Measurements from ENCODE around the gene NFIB. TPM values are rescaled to one million over a fixed set of nuclear protein-coding genes. Genes with fewer than 3 reads are reported as not detected.

The NFIB gene
- total RNA-seq, 2 donors from 2014 or later, result 5.3 to 14.1 TPM

DNA sequence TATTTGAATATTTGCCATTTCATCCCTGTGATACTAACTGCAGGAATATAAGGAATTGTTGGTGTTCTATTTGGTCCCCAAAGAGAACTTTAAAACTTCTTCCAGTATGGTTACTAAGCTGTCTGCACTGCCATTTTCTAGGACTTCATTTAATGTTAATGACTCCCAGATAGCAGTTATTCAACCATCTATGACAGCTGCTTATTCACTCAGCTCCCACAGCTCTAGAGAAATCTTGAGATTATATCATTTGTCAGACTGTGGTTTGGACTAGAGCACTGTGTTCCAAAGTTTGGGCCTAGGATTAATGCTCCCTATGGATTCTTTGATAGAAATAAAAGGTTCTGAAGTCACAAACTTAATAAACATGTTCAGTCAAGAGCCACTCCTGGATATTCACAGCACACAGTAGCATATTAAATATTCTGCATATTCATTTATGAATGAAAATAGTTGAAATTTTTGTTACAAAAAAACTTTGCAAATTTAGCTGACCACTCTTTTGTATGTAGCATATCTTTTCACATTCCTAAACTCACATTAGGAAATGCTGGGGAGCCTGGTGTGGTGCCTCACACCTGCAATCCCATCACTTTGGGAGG is 173.7 kb downstream of the NFIB start:
- Mint-ChIP-seq H3K4me3 (no peak overlapping the region), H3K27ac (no peak overlapping the region), H3K27me3 (ENCODE audit: insufficient read depth) (no peaks in the 10 kb centered on the region), H3K36me3 (ENCODE audit: low read depth) (no peaks in the 10 kb centered on the region), H3K9me3 (no peaks in the 10 kb centered on the region), H3K4me1 (peaks cover 11% of the 10 kb centered on the region)
- Histone ChIP-seq H3K27me3 (ENCODE audit: control insufficient read depth, insufficient read depth, low read length, poor library complexity, severe bottlenecking) (no peaks in the 10 kb centered on the region), H3K36me3 (ENCODE audit: control insufficient read depth, insufficient read depth, low read length) (no peaks in the 10 kb centered on the region), H3K4me3 (ENCODE audit: low read length) (no peak overlapping the region), H3K9ac (ENCODE audit: extremely low read depth, low read length, poor library complexity, severe bottlenecking) (no peak overlapping the region), H3K9me3 (ENCODE audit: control insufficient read depth, low read length) (no peaks in the 10 kb centered on the region), H3K27ac (ENCODE audit: low read depth, low read length) (no peak overlapping the region), H3K4me1 (ENCODE audit: control insufficient read depth, insufficient read depth, low read length) (peaks cover 3% of the 10 kb centered on the region)
- DNase-seq, result no peak
- TF ChIP-seq, protein P1, sequence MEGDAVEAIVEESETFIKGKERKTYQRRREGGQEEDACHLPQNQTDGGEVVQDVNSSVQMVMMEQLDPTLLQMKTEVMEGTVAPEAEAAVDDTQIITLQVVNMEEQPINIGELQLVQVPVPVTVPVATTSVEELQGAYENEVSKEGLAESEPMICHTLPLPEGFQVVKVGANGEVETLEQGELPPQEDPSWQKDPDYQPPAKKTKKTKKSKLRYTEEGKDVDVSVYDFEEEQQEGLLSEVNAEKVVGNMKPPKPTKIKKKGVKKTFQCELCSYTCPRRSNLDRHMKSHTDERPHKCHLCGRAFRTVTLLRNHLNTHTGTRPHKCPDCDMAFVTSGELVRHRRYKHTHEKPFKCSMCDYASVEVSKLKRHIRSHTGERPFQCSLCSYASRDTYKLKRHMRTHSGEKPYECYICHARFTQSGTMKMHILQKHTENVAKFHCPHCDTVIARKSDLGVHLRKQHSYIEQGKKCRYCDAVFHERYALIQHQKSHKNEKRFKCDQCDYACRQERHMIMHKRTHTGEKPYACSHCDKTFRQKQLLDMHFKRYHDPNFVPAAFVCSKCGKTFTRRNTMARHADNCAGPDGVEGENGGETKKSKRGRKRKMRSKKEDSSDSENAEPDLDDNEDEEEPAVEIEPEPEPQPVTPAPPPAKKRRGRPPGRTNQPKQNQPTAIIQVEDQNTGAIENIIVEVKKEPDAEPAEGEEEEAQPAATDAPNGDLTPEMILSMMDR (conservative IDR thresholded peaks at IDR 0.05), result no peak

DNA sequence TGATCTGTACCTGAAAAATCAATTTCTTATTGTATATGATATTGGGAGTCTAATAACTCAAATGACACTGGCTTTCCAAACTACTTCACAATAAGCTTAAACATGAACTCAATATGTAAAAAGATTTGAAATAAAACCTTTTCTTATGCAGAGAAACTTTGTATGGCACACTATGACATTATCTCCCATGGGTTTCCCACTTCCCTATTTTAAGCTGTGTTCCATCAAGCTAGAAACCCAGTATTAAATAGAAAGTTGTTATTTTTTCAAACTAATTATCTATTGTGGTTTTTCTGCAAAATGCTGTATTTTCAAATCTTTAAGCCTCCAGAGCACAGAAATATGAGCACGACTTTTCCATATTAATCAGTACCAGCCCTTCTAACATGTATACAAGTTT is 174.7 kb downstream of the NFIB start:
- Histone ChIP-seq H3K27me3 (ENCODE audit: control insufficient read depth, insufficient read depth, low read length, poor library complexity, severe bottlenecking) (no peaks in the 10 kb centered on the region), H3K9me3 (ENCODE audit: control insufficient read depth, low read length) (no peaks in the 10 kb centered on the region), H3K27ac (ENCODE audit: low read depth, low read length) (no peak overlapping the region), H3K9ac (ENCODE audit: extremely low read depth, low read length, poor library complexity, severe bottlenecking) (no peak overlapping the region), H3K4me1 (ENCODE audit: control insufficient read depth, insufficient read depth, low read length) (peaks cover 3% of the 10 kb centered on the region), H3K4me3 (ENCODE audit: low read length) (no peak overlapping the region), H3K36me3 (ENCODE audit: control insufficient read depth, insufficient read depth, low read length) (no peaks in the 10 kb centered on the region)
- H3K4me3 Mint-ChIP-seq, result no peak overlapping the region
- H3K36me3 Mint-ChIP-seq (ENCODE audit: low read depth), result no peaks in the 10 kb centered on the region
- no peaks in the 10 kb centered on the region for H3K27me3 Mint-ChIP-seq (ENCODE audit: insufficient read depth)
- peaks cover 11% of the 10 kb centered on the region for H3K4me1 Mint-ChIP-seq
- no peaks in the 10 kb centered on the region for H3K9me3 Mint-ChIP-seq
- TF ChIP-seq, protein P1 (conservative IDR thresholded peaks at IDR 0.05), result no peak
- no peak overlapping the region for H3K27ac Mint-ChIP-seq
- DNase-seq, result no peak
- WGBS, 2 experiments (ENCODE audit: insufficient coverage in 1 of 2, insufficient read length in 1 of 2), result 85% methylated on average over 1 of the region's 1 CpG; no CpG with 5 or more reads in 1 of the 2 experiments

DNA sequence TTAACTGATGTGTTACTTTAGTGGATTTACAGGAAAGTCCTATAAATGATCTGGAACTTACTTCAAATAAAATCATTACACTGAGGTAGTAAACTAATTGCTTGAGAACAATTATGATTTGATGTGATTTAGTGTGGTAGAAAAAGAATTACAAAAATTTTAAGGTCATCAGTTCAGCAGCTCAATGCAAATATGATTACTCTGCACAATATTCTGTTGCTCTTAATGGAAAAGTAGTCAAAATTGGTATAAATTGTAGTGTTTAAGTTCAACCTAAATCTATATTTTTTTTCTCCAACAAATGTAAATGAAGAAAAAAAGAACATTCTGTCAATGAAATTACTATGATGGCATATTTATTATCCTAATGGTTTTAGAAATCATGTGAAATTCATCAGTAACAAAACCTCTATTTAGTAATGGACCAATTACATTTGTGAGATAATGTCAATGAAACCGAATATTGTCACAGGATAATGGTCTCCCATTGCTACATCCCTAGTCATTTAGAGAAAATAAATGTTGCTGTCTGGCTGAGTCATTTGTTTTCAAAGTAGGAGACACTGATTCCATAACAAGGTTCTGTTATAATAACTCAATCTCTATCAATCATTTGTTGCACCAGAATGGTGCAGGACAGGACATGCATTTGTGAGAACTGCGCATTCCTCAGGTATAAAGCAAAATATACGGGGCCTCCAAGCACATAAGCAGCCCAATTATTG is 177.1 kb downstream of the NFIB start:
- no peak for DNase-seq
- Mint-ChIP-seq H3K9me3 (no peaks in the 10 kb centered on the region), H3K4me1 (peaks cover 11% of the 10 kb centered on the region), H3K27me3 (ENCODE audit: insufficient read depth) (no peaks in the 10 kb centered on the region), H3K36me3 (ENCODE audit: low read depth) (no peaks in the 10 kb centered on the region), H3K4me3 (no peak overlapping the region), H3K27ac (no peak overlapping the region)
- Histone ChIP-seq H3K4me1 (ENCODE audit: control insufficient read depth, insufficient read depth, low read length) (peaks cover 3% of the 10 kb centered on the region), H3K4me3 (ENCODE audit: low read length) (no peak overlapping the region), H3K9ac (ENCODE audit: extremely low read depth, low read length, poor library complexity, severe bottlenecking) (no peak overlapping the region), H3K9me3 (ENCODE audit: control insufficient read depth, low read length) (no peaks in the 10 kb centered on the region), H3K36me3 (ENCODE audit: control insufficient read depth, insufficient read depth, low read length) (no peaks in the 10 kb centered on the region), H3K27me3 (ENCODE audit: control insufficient read depth, insufficient read depth, low read length, poor library complexity, severe bottlenecking) (no peaks in the 10 kb centered on the region), H3K27ac (ENCODE audit: low read depth, low read length) (no peak overlapping the region)
- TF ChIP-seq, protein P1 (conservative IDR thresholded peaks at IDR 0.05), result no peak
- WGBS, 2 experiments (ENCODE audit: insufficient coverage in 1 of 2, insufficient read length in 1 of 2), result 95 to 100% methylated on average over 1 to 3 of the region's 3 CpGs

Data from endodermal cell (in vitro differentiated cells).